ENCODE results near the gene DLG1. TPM values are rescaled to one million over a fixed set of nuclear protein-coding genes. Genes with fewer than 3 reads are reported as not detected.
A peak's percentile ranks its signal among the peaks of the same experiment; 100 is the strongest.
"Not testable (repeated sequence)": the region's sequence is repeated elsewhere in the genome, so short reads cannot be mapped to it uniquely, and the experiment has no call there.

Gene DLG1
- total and polyA plus RNA-seq, 4 experiments from 2014 or later = 21.4 to 92.1 (median 61.2) TPM

- no peaks in the 10 kb centered on the region for H3K9me3 ChIP-seq (ENCODE audit: control insufficient read depth in 1 of 2, low read length in 2 of 2)
- DNase-seq = no peak
- no peaks in the 10 kb centered on the region for H3K27me3 ChIP-seq (ENCODE audit: insufficient read depth, low read length)
- intact Hi-C loops (cut with micrococcal nuclease) = no loop called here
- peaks cover 4 to 6% of the 10 kb centered on the region in 2 donors for H3K36me3 Mint-ChIP-seq
- H3K27ac Mint-ChIP-seq = no peak overlapping the region
- no peaks in the 10 kb centered on the region for H3K36me3 ChIP-seq (ENCODE audit: insufficient read depth, low read length)
- no peak overlapping the region for H3K4me3 Mint-ChIP-seq
- no peak overlapping the region for H3K27ac ChIP-seq (ENCODE audit: low read depth, low read length)
- ChIA-PET CTCF (ENCODE audit: partially characterized antibody) (interaction anchor here (0.6 to 1.1 kb wide), 2 partner anchors 9 to 10 kb away, joined by 3 read pairs; no protein-coding TSS in a partner anchor), POLR2A (ENCODE audit: partially characterized antibody) (no interaction called here)
- H3K4me1 ChIP-seq (ENCODE audit: insufficient read depth, low read length) = peaks cover 7% of the 10 kb centered on the region
- peaks cover 28 to 52% (median 38%) of the 10 kb centered on the region in 4 donors for H3K4me1 Mint-ChIP-seq
- no peak overlapping the region for H3K4me3 ChIP-seq (ENCODE audit: low read length in 2 of 2)
- H3K27me3 Mint-ChIP-seq = no peaks in the 10 kb centered on the region
- no peaks in the 10 kb centered on the region for H3K9me3 Mint-ChIP-seq
Observed at GRCh38 chr3:197197334-197197733, 101.1 kb downstream of the DLG1 start.

GRCh38 chr3:197196192-197196591 is 102.2 kb downstream of the DLG1 start:
- no peaks in the 10 kb centered on the region for H3K27me3 ChIP-seq (ENCODE audit: insufficient read depth, low read length)
- Mint-ChIP-seq H3K27ac (no peak overlapping the region), H3K4me3 (no peak overlapping the region), H3K27me3 (no peaks in the 10 kb centered on the region), H3K9me3 (no peaks in the 10 kb centered on the region), H3K4me1 (peaks cover 22 to 48% (median 32%) of the 10 kb centered on the region in 4 donors), H3K36me3 (peaks cover 7 to 8% of the 10 kb centered on the region in 2 donors)
- CTCF ChIA-PET (ENCODE audit: partially characterized antibody) = no interaction called here
- DNase-seq = no peak
- intact Hi-C loops (cut with micrococcal nuclease) = no loop called here
- H3K4me1 ChIP-seq (ENCODE audit: insufficient read depth, low read length) = peaks cover 7% of the 10 kb centered on the region
- H3K36me3 ChIP-seq (ENCODE audit: insufficient read depth, low read length) = no peaks in the 10 kb centered on the region
- no peak overlapping the region for H3K4me3 ChIP-seq (ENCODE audit: low read length in 2 of 2)
- H3K9me3 ChIP-seq (ENCODE audit: control insufficient read depth in 1 of 2, low read length in 2 of 2) = no peaks in the 10 kb centered on the region
- H3K27ac ChIP-seq (ENCODE audit: low read depth, low read length) = no peak overlapping the region
- POLR2A ChIA-PET (ENCODE audit: partially characterized antibody) = no interaction called here

- ChIA-PET CTCF (ENCODE audit: partially characterized antibody) (no interaction called here), POLR2A (ENCODE audit: partially characterized antibody) (no interaction called here)
- Mint-ChIP-seq H3K27ac (no peak overlapping the region), H3K9me3 (no peaks in the 10 kb centered on the region), H3K27me3 (no peaks in the 10 kb centered on the region), H3K4me3 (no peak overlapping the region), H3K4me1 (peaks cover 17 to 44% (median 28%) of the 10 kb centered on the region in 4 donors), H3K36me3 (peaks cover 9% of the 10 kb centered on the region in 2 donors)
- Histone ChIP-seq H3K9me3 (ENCODE audit: control insufficient read depth in 1 of 2, low read length in 2 of 2) (no peaks in the 10 kb centered on the region), H3K36me3 (ENCODE audit: insufficient read depth, low read length) (no peaks in the 10 kb centered on the region), H3K4me3 (ENCODE audit: low read length in 2 of 2) (no peak overlapping the region), H3K27me3 (ENCODE audit: insufficient read depth, low read length) (no peaks in the 10 kb centered on the region), H3K27ac (ENCODE audit: low read depth, low read length) (no peak overlapping the region), H3K4me1 (ENCODE audit: insufficient read depth, low read length) (peaks cover 3% of the 10 kb centered on the region)
- intact Hi-C loops (cut with micrococcal nuclease) = no loop called here
- DNase-seq = no peak
Observed at GRCh38 chr3:197195326-197195725, 103.1 kb downstream of the DLG1 start.

- H3K4me3 Mint-ChIP-seq; H3K27me3 ChIP-seq (ENCODE audit: insufficient read depth, low read length); H3K36me3 Mint-ChIP-seq; POLR2A ChIA-PET (ENCODE audit: partially characterized antibody); H3K36me3 ChIP-seq (ENCODE audit: insufficient read depth, low read length); H3K9me3 ChIP-seq (ENCODE audit: control insufficient read depth in 1 of 2, low read length in 2 of 2); H3K27ac ChIP-seq (ENCODE audit: low read depth, low read length); H3K27me3 Mint-ChIP-seq; intact Hi-C loops (cut with micrococcal nuclease); H3K4me3 ChIP-seq (ENCODE audit: low read length in 2 of 2); H3K9me3 Mint-ChIP-seq; H3K4me1 ChIP-seq (ENCODE audit: insufficient read depth, low read length); DNase-seq; CTCF ChIA-PET (ENCODE audit: partially characterized antibody); H3K27ac Mint-ChIP-seq: not testable (repeated sequence)
- peaks cover 15 to 47% (median 30%) of the 10 kb centered on the region in 4 donors for H3K4me1 Mint-ChIP-seq
Observed at GRCh38 chr3:197193759-197194158, 104.7 kb downstream of the DLG1 start.

GRCh38 chr3:197191897-197192296 is 106.5 kb downstream of the DLG1 start:
- Mint-ChIP-seq H3K9me3 (no peaks in the 10 kb centered on the region), H3K27me3 (no peaks in the 10 kb centered on the region), H3K36me3 (peaks cover 9% of the 10 kb centered on the region in 2 donors), H3K4me1 (peaks cover 12 to 35% (median 22%) of the 10 kb centered on the region in 4 donors), H3K4me3 (no peak overlapping the region), H3K27ac (peak overlapping the region in 2 of 7 donors; percentile 53 to 63)
- no peak overlapping the region for H3K4me3 ChIP-seq (ENCODE audit: low read length in 2 of 2)
- no peaks in the 10 kb centered on the region for H3K4me1 ChIP-seq (ENCODE audit: insufficient read depth, low read length)
- H3K9me3 ChIP-seq (ENCODE audit: control insufficient read depth in 1 of 2, low read length in 2 of 2) = no peaks in the 10 kb centered on the region
- no peaks in the 10 kb centered on the region for H3K27me3 ChIP-seq (ENCODE audit: insufficient read depth, low read length)
- H3K36me3 ChIP-seq (ENCODE audit: insufficient read depth, low read length) = no peaks in the 10 kb centered on the region
- ChIA-PET CTCF (ENCODE audit: partially characterized antibody) (no interaction called here), POLR2A (ENCODE audit: partially characterized antibody) (no interaction called here)
- no peak for DNase-seq
- intact Hi-C loops (cut with micrococcal nuclease) = no loop called here
- H3K27ac ChIP-seq (ENCODE audit: low read depth, low read length) = no peak overlapping the region

- H3K27ac Mint-ChIP-seq = peak overlapping the region in 5 of 7 donors; percentile 2 to 57 (median 13)
Observed at GRCh38 chr3:197189623-197190022, 108.8 kb downstream of the DLG1 start.

GRCh38 chr3:197188963-197189362 is 109.4 kb downstream of the DLG1 start:
- CTCF ChIA-PET (ENCODE audit: partially characterized antibody) = interaction anchor here (0.7 to 2.0 kb wide), 7 partner anchors 9 to 186 kb away, joined by 3 to 7 read pairs (median 4); no protein-coding TSS in a partner anchor
- no peaks in the 10 kb centered on the region for H3K27me3 ChIP-seq (ENCODE audit: insufficient read depth, low read length)
- no peaks in the 10 kb centered on the region for H3K9me3 Mint-ChIP-seq
- no peak overlapping the region for H3K4me3 ChIP-seq (ENCODE audit: low read length in 2 of 2)
- no peaks in the 10 kb centered on the region for H3K27me3 Mint-ChIP-seq
- POLR2A ChIA-PET (ENCODE audit: partially characterized antibody) = no interaction called here
- no peak overlapping the region for H3K27ac ChIP-seq (ENCODE audit: low read depth, low read length)
- no peaks in the 10 kb centered on the region for H3K4me1 ChIP-seq (ENCODE audit: insufficient read depth, low read length)
- H3K4me3 Mint-ChIP-seq = no peak overlapping the region
- intact Hi-C loops (cut with micrococcal nuclease) = no loop called here
- H3K36me3 Mint-ChIP-seq = peaks cover 7 to 9% of the 10 kb centered on the region in 2 donors
- no peak for DNase-seq
- no peaks in the 10 kb centered on the region for H3K36me3 ChIP-seq (ENCODE audit: insufficient read depth, low read length)
- peaks cover 6 to 23% (median 14%) of the 10 kb centered on the region in 4 donors for H3K4me1 Mint-ChIP-seq
- no peaks in the 10 kb centered on the region for H3K9me3 ChIP-seq (ENCODE audit: control insufficient read depth in 1 of 2, low read length in 2 of 2)
- H3K27ac Mint-ChIP-seq = peak overlapping the region in 1 of 7 donors; percentile 8

More at GRCh38 chr3:197189623-197190022, 108.8 kb downstream of the DLG1 start:
- intact Hi-C loops (cut with micrococcal nuclease) = no loop called here
- no peaks in the 10 kb centered on the region for H3K27me3 ChIP-seq (ENCODE audit: insufficient read depth, low read length)
- H3K9me3 ChIP-seq (ENCODE audit: control insufficient read depth in 1 of 2, low read length in 2 of 2) = no peaks in the 10 kb centered on the region
- no peak overlapping the region for H3K4me3 Mint-ChIP-seq
- ChIA-PET POLR2A (ENCODE audit: partially characterized antibody) (no interaction called here), CTCF (ENCODE audit: partially characterized antibody) (interaction anchor here (1.4 to 1.9 kb wide), 2 partner anchors 15 to 185 kb away, joined by 4 to 6 read pairs; no protein-coding TSS in a partner anchor)
- H3K4me3 ChIP-seq (ENCODE audit: low read length in 2 of 2) = no peak overlapping the region
- no peaks in the 10 kb centered on the region for H3K27me3 Mint-ChIP-seq
- H3K4me1 ChIP-seq (ENCODE audit: insufficient read depth, low read length) = no peaks in the 10 kb centered on the region
- no peaks in the 10 kb centered on the region for H3K9me3 Mint-ChIP-seq
- no peak overlapping the region for H3K27ac ChIP-seq (ENCODE audit: low read depth, low read length)
- H3K4me1 Mint-ChIP-seq = peaks cover 6 to 23% (median 14%) of the 10 kb centered on the region in 4 donors
- no peak for DNase-seq
- peaks cover 7 to 9% of the 10 kb centered on the region in 2 donors for H3K36me3 Mint-ChIP-seq
- no peaks in the 10 kb centered on the region for H3K36me3 ChIP-seq (ENCODE audit: insufficient read depth, low read length)

All from CD4-positive, alpha-beta memory T cell (primary cell).